ENCODE measurements around the gene MFAP5.
"Not testable (repeated sequence)": the region's sequence is repeated elsewhere in the genome, so short reads cannot be mapped to it uniquely, and the experiment has no call there.

MFAP5 gene

DNA sequence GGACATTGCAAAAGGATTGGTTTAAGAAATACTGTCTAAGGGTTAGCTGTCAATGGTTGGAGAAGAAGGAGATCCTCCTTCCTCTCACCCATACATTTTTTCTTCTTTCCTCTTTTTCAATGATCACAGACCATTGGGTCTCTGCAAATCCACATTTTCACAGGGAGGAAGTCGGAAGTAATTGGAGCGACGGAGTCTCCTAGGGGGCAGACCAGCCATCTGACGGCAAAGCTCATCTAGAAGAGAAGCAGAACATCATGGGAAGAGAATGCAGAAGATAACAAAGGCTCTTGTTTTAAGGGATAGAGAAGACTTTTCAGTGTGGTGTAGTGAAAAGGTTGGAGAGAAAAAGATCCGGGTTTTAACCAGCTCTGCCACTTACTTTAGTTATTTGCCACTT lies 14.7 kb downstream of the MFAP5 start:
- no peaks in the 10 kb centered on the region for H3K36me3 Mint-ChIP-seq
- H3K4me1 Mint-ChIP-seq, result peaks cover 26% of the 10 kb centered on the region
- H3K27me3 Mint-ChIP-seq, result no peaks in the 10 kb centered on the region
- H3K27ac Mint-ChIP-seq, result no peak overlapping the region
- H3K9me3 Mint-ChIP-seq, result no peaks in the 10 kb centered on the region
- no peak overlapping the region for H3K4me3 Mint-ChIP-seq

DNA sequence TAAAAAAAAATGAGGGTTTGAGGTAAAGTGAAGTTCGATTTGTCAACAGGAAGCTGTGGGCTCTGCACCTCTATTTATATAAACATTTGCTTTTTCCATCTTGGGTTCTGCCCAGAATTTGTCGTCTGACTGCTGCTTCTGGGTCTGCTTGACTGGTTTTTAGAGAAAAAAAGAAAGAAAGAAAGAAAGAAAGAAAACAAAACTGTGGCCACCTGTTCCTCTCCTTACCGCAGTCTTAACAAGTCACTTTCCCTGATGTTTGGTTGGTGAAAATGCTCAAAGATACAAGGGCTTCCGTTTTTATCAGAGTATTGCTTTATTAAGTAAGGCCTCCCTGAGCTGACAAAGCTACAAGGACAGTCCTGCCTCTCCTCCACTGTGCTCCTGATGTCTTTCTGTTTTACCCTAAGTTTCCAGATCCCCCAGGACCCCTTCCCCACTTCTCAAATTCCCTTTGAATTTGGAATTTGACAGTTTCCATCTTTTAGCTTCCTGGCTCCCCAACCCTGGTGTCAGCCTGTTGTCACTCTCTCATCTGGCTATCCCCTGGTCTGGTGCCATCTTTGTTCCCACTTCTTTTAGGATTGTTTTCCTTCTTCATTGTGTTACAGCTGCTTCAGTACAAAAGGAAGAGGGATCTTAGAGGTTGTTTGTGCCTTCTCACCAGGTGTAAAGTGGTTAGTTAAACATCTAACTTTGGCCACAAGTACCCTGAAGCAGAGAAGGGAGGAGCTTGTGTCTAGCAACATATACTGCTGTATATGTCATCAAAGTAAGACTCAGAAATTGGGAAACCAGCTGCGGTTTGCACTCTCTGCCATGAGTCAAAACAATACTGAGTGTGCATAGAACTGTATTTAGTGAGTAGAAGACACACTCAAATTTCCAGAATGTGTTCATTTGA lies 18.0 kb downstream of the MFAP5 start:
- peak overlapping the region; percentile 84 for H3K4me3 Mint-ChIP-seq
- H3K4me1 Mint-ChIP-seq, result peaks cover 26% of the 10 kb centered on the region
- H3K27ac Mint-ChIP-seq, result peak overlapping the region; percentile 92
- H3K9me3 Mint-ChIP-seq, result no peaks in the 10 kb centered on the region
- no peaks in the 10 kb centered on the region for H3K36me3 Mint-ChIP-seq
- no peaks in the 10 kb centered on the region for H3K27me3 Mint-ChIP-seq

DNA sequence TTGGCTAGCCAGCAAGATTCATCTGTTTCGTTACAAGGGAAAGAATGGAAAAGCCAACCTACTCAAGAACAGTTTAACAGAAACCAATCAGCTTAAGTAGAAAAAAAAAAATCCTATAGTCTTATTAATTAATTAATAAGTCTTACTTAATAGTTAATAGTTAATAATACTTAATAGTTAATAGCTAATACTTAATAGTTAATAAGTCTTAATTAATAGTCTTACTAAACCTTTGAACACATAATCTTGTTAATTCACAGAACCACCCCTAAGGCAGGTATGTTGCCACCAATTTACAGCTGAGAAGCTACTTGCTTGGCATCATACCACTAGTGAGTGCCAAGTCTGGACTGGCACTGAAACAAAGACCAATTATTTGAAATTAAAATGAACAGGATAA lies 19.9 kb downstream of the MFAP5 start:
- Mint-ChIP-seq H3K9me3 (no peaks in the 10 kb centered on the region), H3K27me3 (no peaks in the 10 kb centered on the region), H3K4me1 (peaks cover 23% of the 10 kb centered on the region), H3K36me3 (no peaks in the 10 kb centered on the region), H3K4me3 (no peak overlapping the region), H3K27ac (no peak overlapping the region)

DNA sequence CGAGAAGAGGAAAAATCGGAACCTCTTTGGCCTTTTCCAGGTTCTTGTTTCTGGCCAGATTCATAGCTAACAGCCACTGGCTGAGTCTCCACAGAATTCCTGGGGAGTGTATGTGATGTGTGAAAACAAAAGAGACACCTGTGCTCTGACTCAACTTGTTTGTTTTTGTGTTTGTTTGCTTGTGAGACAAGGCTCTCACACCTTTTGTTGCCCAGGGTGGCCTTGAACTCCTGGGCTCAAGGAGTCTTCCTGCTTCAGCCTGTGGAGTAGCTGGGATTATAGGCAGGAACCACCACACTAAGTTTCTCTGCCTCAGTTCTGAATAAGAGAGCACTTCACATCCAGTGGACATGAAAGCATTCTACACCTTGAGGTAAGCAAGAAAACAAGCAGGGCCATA lies 22.7 kb downstream of the MFAP5 start:
- Mint-ChIP-seq H3K36me3 (no peaks in the 10 kb centered on the region), H3K4me3 (no peak overlapping the region), H3K27me3 (no peaks in the 10 kb centered on the region), H3K4me1 (peaks cover 15% of the 10 kb centered on the region), H3K27ac (no peak overlapping the region), H3K9me3 (no peaks in the 10 kb centered on the region)

DNA sequence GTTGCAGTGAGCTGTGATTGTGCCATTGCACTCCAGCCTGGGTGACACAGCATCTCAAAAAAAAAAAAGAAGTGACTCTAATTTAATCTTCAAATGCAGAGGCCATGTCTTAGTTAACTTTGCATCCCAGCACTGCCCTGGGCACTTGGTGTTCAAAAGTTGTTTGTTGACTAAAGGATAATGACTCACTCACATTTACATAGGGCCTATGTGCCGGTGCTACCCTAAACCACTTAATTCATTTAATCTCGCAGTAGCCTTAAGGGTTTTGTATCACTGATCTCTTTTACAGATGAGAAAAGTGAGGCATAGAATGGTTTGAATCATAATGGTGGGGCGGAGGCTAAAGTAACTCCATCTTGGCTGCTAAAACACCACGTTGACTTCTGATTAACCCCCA lies 23.7 kb downstream of the MFAP5 start:
- Mint-ChIP-seq H3K27ac (no peak overlapping the region), H3K27me3 (no peaks in the 10 kb centered on the region), H3K4me1 (peaks cover 6% of the 10 kb centered on the region), H3K9me3 (no peaks in the 10 kb centered on the region), H3K4me3 (no peak overlapping the region), H3K36me3 (no peaks in the 10 kb centered on the region)

DNA sequence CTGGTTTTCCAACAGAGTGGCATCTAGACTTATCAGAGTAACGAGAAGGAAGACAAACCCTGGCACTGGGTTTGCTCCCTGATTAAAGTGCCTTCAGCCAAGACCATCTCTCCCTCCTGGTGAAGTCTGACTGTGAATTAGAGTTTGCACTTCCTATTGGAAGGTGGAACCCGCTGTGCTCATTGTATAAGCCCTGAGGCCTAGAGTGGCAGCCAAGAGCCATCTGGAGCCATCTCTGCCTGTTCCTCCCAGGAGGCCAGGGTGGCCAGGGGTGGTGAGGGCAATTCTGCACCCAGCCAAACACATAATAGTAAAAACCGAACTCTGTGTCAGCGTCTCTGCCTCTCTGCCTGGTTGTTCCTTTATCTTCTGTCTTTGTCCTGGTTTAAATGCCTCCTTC lies 25.0 kb downstream of the MFAP5 start:
- H3K27me3 Mint-ChIP-seq, result no peaks in the 10 kb centered on the region
- no peak overlapping the region for H3K4me3 Mint-ChIP-seq
- no peaks in the 10 kb centered on the region for H3K4me1 Mint-ChIP-seq
- no peak overlapping the region for H3K27ac Mint-ChIP-seq
- no peaks in the 10 kb centered on the region for H3K36me3 Mint-ChIP-seq
- H3K9me3 Mint-ChIP-seq, result no peaks in the 10 kb centered on the region

DNA sequence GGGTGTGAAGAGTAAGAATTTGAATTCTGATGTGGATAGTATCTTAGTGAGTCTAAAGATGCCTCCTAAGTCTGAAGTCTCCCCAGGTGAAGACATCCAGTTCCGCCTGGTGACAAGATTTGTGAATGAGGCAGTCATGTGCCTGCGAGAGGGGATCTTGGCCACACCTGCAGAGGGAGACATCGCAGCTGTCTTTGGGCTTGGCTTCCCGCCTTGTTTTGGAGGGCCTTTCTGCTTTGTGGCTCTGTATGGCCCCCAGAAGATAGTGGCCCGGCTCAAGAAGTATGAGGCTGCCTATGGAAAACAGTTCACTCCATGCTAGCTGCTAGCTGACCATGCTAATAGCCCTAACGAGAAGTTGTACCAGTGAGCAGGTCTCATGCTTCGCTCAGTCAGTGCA lies 25.4 kb downstream of the MFAP5 start:
- Mint-ChIP-seq H3K4me3 (no peak overlapping the region), H3K36me3 (no peaks in the 10 kb centered on the region), H3K9me3 (no peaks in the 10 kb centered on the region), H3K27me3 (no peaks in the 10 kb centered on the region), H3K4me1 (no peaks in the 10 kb centered on the region), H3K27ac (no peak overlapping the region)

DNA sequence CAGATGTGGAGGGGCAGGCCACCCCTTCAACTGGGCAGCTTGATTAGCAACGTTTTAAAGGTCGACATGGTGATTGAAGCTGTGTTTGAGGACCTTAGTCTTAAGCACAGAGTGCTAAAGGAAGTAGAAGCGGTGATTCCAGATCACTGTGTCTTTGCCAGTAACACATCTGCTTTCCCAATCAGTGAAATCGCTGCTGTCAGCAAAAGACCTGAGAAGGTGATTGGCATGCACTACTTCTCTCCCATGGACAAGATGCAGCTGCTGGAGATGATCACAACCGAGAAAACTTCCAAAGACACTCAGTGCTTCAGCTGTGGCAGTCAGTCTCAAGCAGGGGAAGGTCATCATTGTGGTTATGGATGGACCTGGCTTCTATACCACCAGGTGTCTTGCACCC lies 26.0 kb downstream of the MFAP5 start:
- H3K27me3 Mint-ChIP-seq, result no peaks in the 10 kb centered on the region
- H3K36me3 Mint-ChIP-seq, result no peaks in the 10 kb centered on the region
- no peaks in the 10 kb centered on the region for H3K9me3 Mint-ChIP-seq
- H3K4me1 Mint-ChIP-seq, result no peaks in the 10 kb centered on the region
- H3K27ac Mint-ChIP-seq, result no peak overlapping the region
- H3K4me3 Mint-ChIP-seq, result no peak overlapping the region

DNA sequence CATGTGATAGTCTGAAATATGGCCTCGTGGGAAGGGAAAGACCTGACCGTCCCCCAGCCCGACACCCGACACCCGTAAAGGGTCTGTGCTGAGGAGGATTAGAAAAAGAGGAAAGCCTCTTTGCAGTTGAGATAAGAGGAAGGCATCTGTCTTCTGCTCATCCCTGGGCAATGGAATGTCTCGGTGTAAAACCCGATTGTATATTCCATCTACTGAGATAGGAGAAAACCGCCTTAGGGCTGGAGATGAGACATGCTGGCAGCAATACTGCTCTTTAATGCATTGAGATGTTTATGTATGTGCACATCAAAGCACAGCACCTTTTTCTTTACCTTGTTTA lies 26.6 kb downstream of the MFAP5 start:
- not testable (repeated sequence) for H3K27me3 Mint-ChIP-seq, H3K9me3 Mint-ChIP-seq, H3K27ac Mint-ChIP-seq, H3K4me3 Mint-ChIP-seq, H3K36me3 Mint-ChIP-seq, H3K4me1 Mint-ChIP-seq

DNA sequence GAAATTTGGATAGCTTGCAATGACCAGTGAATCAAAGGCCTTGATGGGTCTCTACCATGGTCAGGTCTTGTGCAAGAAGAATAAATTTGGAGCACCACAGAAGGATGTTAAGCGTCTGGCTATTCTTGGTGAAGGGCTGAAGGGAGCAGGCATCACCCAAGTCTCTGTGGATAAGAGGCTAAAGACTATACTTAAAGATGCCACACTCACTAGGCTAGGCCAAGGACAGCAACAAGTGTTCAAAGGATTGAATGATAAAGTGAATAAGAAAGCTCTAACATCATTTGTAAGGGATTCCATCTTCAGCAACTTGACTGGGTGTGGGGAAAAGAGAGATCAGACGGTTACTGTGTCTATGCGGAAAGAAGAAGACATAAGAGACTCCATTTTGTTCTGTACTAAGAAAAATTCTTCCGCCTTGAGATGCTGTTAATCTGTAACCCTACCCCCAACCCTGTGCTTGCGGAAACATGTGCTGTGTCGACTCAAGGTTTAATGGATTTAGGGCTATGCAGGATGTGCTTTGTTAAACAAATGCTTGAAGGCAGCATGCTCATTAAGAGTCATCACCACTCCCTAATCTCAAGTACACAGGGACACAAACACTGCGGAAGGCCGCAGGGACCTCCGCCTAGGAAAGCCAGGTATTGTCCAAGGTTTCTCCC lies 27.2 kb downstream of the MFAP5 start:
- not testable (repeated sequence) for H3K4me3 Mint-ChIP-seq, H3K9me3 Mint-ChIP-seq, H3K36me3 Mint-ChIP-seq, H3K4me1 Mint-ChIP-seq, H3K27me3 Mint-ChIP-seq, H3K27ac Mint-ChIP-seq

DNA sequence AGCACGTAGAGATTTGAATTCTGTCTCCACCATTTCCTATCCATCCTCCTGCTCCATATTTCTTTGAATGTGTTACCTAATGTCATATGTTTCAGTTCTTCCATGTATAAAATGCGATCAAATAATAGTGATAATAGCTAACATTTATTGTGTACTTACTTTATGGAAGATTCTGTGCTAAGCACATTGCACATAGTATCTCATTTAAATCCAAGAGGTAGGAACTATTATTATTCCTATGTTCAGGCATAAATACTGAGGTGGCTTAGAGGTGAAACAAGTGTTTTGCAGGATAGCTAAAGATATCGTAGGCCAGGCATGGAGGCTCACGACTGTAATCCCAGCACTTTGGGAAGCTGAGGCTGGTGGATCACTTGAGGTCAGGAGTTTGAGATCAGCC lies 32.5 kb downstream of the MFAP5 start:
- H3K4me3 Mint-ChIP-seq, result no peak overlapping the region
- H3K36me3 Mint-ChIP-seq, result no peaks in the 10 kb centered on the region
- H3K27me3 Mint-ChIP-seq, result no peaks in the 10 kb centered on the region
- H3K27ac Mint-ChIP-seq, result no peak overlapping the region
- H3K9me3 Mint-ChIP-seq, result no peaks in the 10 kb centered on the region
- H3K4me1 Mint-ChIP-seq, result no peaks in the 10 kb centered on the region

DNA sequence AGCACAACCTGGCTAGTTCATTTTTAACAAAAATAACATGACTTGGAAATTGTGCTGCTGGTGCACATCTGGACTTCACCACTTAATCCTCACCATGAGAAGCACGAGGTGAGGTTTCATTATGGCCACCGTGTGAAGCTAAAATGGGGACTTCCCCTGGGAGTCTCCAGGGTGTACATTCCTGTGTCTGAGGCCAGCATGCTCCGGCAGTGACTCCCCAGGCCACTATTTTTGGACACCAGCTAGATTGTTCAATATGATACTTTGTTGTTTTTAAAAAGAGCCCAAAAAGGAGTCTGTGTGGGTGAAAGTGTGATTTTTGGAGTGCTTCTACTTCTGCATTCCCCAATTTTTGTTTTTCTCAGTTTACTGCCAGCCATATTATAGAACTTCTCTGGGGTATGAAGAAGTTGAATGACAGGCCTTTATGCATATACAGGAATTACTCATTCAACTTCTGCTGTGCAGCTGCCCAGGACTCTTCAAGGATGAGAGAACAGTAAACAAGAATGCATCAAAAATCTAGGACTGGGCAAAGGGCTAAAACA lies 33.1 kb downstream of the MFAP5 start:
- no peak overlapping the region for H3K4me3 Mint-ChIP-seq
- H3K9me3 Mint-ChIP-seq, result no peaks in the 10 kb centered on the region
- H3K27ac Mint-ChIP-seq, result no peak overlapping the region
- H3K4me1 Mint-ChIP-seq, result no peaks in the 10 kb centered on the region
- no peaks in the 10 kb centered on the region for H3K36me3 Mint-ChIP-seq
- H3K27me3 Mint-ChIP-seq, result no peaks in the 10 kb centered on the region

DNA sequence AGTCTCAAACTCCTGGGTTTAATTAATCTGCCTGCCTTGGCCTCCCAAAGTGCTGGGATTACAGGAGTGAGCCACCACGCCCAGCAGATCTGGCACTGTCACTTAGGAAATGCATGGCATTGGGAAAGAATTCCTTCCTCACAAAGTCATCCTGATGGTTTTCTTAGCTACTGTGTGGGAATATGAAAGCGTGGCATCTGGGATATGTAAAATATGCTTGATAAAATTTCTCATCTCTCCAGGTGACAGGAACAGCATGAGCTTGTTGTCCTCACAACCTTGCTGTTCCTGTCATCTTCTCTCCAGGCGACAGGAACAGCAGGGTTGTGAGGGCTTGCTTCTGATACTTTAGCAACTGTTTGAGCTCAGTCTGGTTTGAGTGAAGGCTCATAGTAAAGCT lies 33.9 kb downstream of the MFAP5 start:
- Mint-ChIP-seq H3K27ac (no peak overlapping the region), H3K4me3 (no peak overlapping the region), H3K27me3 (no peaks in the 10 kb centered on the region), H3K36me3 (no peaks in the 10 kb centered on the region), H3K4me1 (no peaks in the 10 kb centered on the region), H3K9me3 (no peaks in the 10 kb centered on the region)

DNA sequence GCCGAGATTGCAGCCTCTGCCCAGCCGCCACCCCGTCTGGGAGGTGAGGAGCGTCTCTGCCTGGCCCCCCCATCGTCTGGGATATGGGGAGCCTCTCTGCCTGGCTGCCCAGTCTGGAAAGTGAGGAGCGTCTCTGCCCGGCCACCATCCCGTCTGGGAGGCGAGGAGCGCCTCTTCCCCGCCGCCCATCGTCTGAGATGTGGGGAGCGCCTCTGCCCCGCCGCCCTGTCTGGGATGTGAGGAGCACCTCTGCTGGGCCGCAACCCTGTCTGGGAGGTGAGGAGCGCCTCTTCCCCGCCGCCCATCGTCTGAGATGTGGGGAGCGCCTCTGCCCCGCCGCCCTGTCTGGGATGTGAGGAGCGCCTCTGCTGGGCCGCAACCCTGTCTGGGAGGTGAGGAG lies 37.9 kb downstream of the MFAP5 start:
- H3K4me1 Mint-ChIP-seq, H3K27me3 Mint-ChIP-seq, H3K4me3 Mint-ChIP-seq, H3K36me3 Mint-ChIP-seq, H3K27ac Mint-ChIP-seq, H3K9me3 Mint-ChIP-seq: not testable (repeated sequence)

DNA sequence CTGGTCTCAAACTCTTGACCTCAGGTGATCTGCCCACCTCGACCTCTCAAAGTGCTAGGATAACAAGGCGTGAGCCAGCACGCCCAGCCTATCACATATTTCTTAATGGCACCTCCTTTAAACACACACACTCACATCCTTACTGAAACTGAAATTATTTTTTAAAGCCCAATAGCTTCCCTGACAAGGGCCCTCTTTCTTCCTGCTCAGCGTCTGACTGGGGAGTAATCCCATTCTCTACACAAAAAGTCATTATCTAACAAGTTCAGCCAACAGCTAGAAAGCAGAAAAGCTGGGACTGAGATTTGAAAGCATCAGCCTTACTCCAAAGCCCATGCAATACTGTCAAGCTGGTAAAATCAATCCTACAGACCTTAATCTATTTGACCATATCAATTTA lies 40.0 kb downstream of the MFAP5 start:
- H3K27me3 Mint-ChIP-seq, result no peaks in the 10 kb centered on the region
- H3K4me3 Mint-ChIP-seq, result no peak overlapping the region
- peaks cover 3% of the 10 kb centered on the region for H3K4me1 Mint-ChIP-seq
- H3K9me3 Mint-ChIP-seq, result no peaks in the 10 kb centered on the region
- no peaks in the 10 kb centered on the region for H3K36me3 Mint-ChIP-seq
- H3K27ac Mint-ChIP-seq, result no peak overlapping the region

DNA sequence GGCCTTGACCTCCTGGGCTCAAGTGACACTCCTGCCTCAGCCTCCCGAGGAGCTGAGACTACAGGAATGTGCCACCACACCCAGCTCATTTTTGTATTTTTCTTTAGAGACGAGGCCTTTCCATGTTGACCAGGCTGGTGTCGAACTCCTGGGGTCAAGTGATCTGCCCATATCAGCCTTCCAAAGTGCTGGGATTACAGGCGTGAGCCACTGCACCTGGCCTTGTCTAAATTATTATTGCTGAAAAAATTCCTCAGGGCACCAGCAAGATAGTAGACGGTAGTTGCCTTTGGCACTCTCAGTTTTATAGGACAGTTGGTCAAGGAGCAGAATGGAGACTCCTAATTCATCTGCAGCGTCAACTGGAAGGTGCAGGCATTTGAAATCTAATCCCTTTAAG lies 47.4 kb downstream of the MFAP5 start:
- H3K9me3 Mint-ChIP-seq, result no peaks in the 10 kb centered on the region
- no peaks in the 10 kb centered on the region for H3K36me3 Mint-ChIP-seq
- H3K4me1 Mint-ChIP-seq, result peaks cover 3% of the 10 kb centered on the region
- no peak overlapping the region for H3K4me3 Mint-ChIP-seq
- H3K27ac Mint-ChIP-seq, result no peak overlapping the region
- no peaks in the 10 kb centered on the region for H3K27me3 Mint-ChIP-seq
